Dedifferentiated amniotic fluid mesenchymal stem cell (primary cell): ENCODE measurements around the gene CASZ1.

Source experiments
- DNase-seq: peaks from one replicate; pipeline ENCODE4 v3.0.0-alpha.2; 2016; ENCODE audit errors: extremely low spot score

The CASZ1 gene

GRCh38 chr1:10795276-10796021, 997 bp downstream of the CASZ1 start:
- DNase-seq = no peak

- no peak for DNase-seq
Observed at GRCh38 chr1:10794724-10795275, 1.6 kb downstream of the CASZ1 start.

DNA sequence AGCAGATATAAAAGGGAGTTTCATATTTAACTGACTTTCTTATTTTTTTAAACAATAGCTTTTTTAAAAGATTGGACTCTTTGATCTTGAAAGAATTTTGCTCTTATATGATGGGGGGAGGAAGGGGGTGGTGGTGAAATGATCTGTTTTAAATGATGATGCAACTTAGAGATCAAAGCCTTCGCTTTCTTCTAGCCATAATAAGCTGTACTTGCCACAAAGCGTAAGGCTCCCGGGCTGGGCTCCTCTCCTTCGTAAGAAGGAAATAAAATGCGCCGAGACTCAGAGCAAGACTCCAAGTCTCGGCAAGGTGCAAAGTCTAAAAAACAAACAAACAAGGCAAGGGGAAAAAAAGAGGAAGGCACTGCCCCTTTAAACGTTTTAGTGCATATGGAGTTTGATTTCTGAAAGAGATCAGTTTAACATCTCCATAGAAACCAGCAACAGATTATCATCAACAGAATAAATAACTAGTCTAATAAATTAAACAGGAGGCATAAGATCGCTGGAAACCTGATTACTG, 3.3 kb downstream of the CASZ1 start:
- DNase-seq = no peak

- no peak for DNase-seq
Observed at GRCh38 chr1:10791105-10791951, 5.1 kb downstream of the CASZ1 start.

- DNase-seq = no peak
Observed at GRCh38 chr1:10789803-10790702, 6.4 kb downstream of the CASZ1 start.

DNA sequence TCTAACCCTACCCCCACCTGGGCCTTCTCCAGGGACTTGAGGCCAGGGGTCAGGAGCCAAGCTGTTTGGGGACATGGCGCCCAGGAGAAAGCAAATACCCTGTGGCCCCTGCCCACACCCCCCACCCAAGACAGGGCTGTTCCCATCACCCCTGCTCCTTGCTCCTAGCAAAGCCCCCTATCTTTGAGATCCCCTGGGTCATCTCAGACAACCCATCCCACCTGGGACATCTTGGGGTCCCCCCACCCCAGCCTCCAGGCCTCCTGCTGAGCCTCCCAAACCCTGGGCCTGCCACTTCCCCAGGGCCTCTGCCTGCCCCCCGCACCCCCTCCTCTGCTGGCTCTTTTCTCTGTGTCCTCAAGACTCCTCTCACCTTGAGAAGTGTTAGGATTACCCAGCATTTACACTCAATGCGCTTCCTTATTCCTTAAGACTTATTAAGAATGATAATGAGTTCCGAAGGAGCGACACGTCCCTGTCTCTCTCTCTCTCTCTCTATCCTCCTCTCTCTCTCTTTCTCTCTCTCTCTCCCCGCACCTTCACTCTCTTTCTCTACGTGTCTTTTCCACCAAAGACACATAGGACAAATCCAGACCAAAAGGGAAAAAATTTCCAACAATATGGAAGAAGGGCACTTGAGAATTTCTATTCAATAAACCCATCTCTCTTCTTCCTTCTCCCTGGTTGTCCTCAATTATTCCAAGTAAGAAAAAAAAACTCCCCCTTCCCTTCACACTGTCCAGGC, 7.2 kb downstream of the CASZ1 start:
- no peak for DNase-seq

GRCh38 chr1:10788592-10789006, 7.8 kb downstream of the CASZ1 start:
- no peak for DNase-seq

- no peak for DNase-seq
Observed at GRCh38 chr1:10787286-10787685, 9.2 kb downstream of the CASZ1 start.

DNA sequence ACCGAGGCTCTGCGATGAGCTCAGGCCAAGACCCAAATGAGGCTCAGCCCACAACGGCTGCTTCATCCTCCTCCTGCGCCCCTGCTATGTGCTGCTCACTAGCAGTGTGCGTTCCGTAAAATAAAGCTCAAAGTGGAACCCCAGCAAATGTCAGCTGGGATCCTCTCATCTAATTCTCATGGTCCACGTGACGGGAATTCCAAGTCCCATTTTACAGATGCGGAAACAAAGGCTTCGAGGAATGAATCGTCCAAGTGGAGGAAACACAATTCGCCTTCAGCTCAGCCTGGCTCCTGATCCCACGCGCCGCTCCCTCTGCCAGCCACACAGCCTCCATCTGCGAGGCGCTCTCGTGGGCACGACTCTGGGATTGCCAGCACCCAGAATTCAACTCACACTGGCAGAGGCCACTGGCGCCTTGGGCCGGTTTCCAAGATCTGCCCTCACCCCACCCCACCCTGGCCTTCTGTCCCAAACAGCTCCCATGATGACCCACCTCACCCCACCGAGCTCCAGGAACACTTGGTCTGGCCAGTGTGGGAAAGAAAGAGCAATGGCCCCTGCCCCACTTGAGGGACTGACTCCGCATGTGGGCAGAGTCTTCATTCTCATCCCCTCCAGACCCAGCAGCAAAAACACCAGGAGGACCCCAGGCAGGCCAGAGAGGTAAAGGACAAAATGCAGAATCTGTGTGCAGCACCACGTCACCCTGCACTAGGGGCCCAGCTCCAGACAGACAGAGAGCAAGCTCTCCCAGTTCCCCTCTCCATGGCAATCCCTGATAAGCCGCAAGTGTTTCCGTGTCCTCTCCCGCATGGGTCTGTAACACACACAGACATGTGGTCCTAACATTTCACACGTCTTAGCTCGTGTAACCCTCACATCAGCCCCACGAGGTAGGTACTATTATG, 10.5 kb downstream of the CASZ1 start:
- no peak for DNase-seq

DNA sequence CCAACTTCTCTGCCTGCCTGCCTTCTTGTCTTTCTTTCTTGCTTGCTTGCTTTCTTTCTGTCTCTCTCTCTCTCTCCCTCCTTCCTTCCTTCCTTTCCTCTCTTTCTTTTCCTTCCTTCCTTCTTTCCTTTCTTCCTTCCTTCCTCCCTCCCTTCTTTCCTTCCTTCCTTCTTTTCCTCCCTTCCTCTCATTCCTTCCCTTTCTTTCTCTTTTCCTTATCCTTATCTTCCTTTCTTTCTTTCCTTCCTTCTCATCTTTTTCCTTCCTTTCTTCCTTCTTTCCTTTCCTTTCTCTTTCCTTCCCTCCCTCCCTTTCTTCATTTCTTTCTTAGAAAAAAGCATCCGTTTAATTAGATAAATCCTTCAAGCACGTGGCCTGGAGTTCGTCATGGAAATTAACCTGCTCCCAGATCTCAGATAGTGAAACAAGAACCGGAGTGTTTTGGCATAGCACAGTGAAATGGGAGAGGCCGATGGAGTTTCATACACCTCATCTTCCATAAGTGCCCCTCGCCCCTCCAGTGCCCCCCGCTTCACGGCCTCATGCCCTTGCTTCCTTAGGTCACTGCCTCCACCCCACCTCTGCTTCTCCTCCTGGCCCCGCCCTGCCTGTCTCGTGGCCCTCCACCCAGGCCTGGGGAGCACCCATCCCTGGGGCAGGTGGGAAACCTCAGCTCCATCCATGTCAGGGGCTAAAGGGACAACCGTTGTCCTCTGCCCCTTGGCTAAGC, 11.3 kb downstream of the CASZ1 start:
- DNase-seq = no peak

DNA sequence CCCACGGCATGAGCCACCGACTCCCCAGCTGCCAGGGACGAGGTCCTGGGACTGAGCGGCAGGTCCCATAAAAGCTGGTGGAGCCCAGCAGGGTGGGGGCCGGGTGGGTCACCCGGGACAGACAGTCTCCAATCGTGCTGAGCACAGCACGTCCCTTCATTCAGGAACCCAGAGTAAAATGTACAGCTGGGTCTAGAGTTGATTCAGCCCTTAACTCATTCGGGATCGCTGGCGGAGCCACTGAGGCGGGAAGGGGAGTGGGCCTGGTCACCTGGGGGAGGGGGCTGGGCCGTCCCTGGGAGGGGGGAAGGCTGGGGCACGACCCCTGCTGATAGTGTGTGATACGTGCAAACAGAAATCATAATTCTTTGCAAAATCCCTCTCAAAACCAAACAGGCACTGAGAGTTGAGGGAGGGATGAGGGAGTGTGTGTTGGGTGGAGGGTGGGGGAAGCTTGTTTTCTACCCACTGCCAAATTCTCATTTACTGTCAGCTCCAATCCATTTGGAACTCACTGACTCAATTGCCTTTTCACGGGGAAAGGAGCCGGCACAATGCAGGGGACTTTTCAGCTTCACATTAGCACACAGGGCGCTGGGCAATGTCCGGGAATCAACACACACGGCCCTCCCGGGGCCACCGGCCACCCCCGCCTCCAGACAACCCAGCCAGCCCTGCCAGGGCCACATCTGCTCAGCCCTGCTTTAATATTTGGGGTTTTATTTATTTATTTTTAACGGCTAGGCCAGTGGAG, 13.8 kb downstream of the CASZ1 start:
- DNase-seq = no peak

DNA sequence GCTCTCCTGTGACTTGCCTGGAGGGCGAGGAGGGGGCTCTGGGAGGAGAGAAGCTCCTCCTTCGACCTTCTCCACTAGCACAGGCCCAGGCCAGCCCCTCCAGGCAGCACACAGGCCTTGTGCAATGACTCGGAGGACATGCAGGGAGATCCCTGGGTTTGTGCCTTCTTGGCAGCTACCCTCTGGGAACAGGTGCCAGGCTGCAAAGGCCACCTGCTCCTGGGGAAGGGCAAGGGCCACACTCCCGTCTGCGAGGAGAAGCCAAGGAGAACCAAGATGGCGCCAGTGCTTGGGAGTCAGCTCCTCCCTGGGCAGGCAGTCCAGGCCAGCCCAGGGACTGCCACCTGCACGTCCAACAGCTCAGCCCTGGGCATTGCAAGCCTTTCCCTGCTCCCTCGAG, 15.3 kb downstream of the CASZ1 start:
- DNase-seq = no peak

- DNase-seq = no peak
Observed at GRCh38 chr1:10779841-10780240, 16.6 kb downstream of the CASZ1 start.

DNA sequence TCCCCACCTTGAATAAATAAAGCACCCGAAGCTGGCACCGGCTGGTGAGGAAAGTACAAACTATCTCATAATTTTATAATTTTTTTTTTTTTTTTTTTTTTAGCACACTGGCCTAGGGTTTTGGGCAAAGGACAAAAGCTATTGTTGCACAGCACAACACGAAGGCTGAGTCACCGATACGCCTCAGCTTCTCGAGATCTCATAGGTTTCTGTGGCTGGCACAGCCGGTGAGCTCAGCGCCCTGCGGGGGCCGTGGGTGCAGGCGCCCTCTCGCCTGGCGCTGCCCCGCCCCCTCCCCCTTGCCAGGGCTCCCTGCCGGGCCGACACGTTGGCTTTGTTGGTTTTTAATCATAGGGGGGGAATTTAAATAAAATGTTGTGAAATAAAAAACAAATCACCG, 17.2 kb downstream of the CASZ1 start:
- DNase-seq = no peak

DNA sequence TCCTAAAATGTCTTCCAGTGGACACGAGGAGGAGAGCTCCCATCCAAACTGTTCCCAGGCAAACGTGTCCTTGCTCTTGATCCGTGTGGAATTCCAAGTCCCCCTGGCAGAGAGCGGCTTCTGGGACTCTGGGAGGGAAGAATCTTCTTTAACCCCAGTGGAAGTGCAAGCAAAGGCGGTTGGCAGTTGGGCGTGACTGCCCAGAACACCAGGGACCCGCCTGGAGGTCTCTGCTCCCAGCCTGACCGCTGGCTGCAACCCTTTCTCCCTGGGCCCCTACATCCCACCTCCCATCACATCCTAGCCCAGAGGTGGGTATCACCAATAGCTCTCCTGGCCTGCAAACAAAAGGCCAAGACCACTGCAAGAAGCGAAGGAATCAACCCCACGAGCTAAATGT, 17.8 kb downstream of the CASZ1 start:
- DNase-seq = no peak

DNA sequence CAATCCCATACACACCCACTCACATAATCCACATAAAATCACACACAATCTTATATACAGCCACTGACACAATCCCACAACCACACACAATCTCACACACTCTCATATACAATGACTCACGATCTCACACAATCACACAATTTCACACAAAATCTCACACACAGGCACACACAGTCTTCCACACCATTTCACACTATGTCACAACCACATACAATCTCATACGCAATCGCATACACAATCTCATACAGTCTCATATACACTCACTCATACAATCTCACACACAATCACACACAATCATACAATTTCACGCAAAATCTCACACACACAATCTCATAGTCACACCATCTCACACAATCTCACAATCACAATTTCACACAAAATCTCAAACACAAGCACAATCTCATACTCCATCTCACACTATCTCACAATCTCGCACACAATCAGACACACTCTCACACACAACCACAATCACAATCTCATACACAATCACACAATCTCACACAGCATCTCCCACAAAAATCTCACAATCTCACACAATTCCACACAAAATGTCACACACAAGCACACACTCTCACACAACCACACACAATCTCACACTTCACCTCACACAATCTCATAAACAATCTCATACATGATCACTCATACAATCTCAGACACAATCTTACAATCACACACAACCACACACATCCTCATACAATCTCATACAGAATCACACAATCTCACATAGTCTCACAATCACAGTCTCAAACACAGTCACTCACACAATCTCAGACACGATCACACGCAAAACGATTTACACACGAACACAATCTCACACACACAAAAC, 18.5 kb downstream of the CASZ1 start:
- no peak for DNase-seq

DNA sequence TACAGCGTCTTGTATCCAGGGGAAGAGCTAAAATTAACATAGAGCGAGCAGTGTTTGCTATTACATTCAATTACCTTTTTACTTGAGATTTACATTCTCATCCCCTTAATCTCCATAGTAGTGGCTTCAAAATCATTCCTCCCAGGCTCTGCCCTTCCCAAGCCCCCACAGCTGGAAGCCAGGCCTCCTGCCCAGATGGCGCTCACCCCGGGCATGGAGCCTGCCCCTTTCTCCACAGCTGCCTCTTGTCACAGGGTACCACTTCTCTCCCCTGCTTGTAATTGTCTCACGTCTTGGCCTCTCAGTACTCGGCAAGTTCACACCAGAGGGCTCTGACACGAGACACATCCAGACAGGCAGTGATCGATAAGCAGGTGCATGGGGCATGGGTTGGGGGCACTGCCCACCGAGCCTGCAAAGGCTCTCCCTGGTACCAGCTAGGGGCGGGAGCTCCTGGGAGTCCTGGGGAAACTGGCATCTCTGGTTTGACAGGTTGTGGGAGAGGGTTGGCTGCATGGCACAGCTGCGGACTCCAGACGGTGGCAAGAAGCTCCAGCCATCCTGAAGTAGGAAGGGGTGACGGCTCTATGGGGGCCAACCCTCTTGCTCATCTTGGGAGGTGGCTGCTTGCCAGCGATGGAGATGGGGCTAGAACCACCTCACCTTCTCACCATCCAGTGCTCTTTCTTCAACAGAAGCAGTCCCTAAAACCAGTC, 20.1 kb downstream of the CASZ1 start:
- no peak for DNase-seq
